GM23248 (cell line): ENCODE measurements around the gene LTF. TPM values are rescaled to one million over a fixed set of nuclear protein-coding genes. Genes with fewer than 3 reads are reported as not detected.

Experiments used
- DNase-seq: peaks from one replicate; pipeline ENCODE4 v3.0.0-alpha.2; 2015
- H2AFZ ChIP-seq: fragments of 200-600 bp; sonication (generic); 2 replicates; pipeline ENCODE4 v1.6.1; 2016; ENCODE audit warnings: antibody characterized with exemption
- H3F3A ChIP-seq: fragments of 200-600 bp; sonication (generic); 2 replicates; pipeline ENCODE4 v1.6.1; 2016; ENCODE audit warnings: mild to moderate bottlenecking, antibody characterized with exemption, mixed run types; ENCODE audit not compliant: insufficient read depth
- H3K27ac ChIP-seq: fragments of 200-600 bp; sonication (generic); 2 replicates; pipeline ENCODE4 v1.5.1; 2016; ENCODE audit warnings: mild to moderate bottlenecking
- H3K27me3 ChIP-seq: fragments of 200-600 bp; sonication (generic); replicated peaks from 2 replicates; pipeline ENCODE4 v1.6.1; 2016; ENCODE audit warnings: mild to moderate bottlenecking; ENCODE audit not compliant: insufficient read depth
- H3K36me3 ChIP-seq: fragments of 200-600 bp; sonication (generic); 2 replicates; pipeline ENCODE4 v1.6.1; 2016; ENCODE audit warnings: low read depth, mild to moderate bottlenecking
- H3K4me1 ChIP-seq: fragments of 200-600 bp; sonication (generic); 2 replicates; pipeline ENCODE4 v1.6.1; 2016; ENCODE audit warnings: mild to moderate bottlenecking; ENCODE audit not compliant: insufficient read depth
- H3K4me2 ChIP-seq: fragments of 200-600 bp; sonication (generic); one replicate; pipeline ENCODE4 v1.6.1; 2016; ENCODE audit warnings: mild to moderate bottlenecking; ENCODE audit not compliant: unreplicated experiment
- H3K4me3 ChIP-seq: fragments of 200-600 bp; sonication (generic); 2 replicates; pipeline ENCODE4 v1.5.1; 2016; ENCODE audit warnings: mild to moderate bottlenecking
- H3K79me2 ChIP-seq: fragments of 200-600 bp; sonication (generic); 2 replicates; pipeline ENCODE4 v1.6.1; 2016; ENCODE audit warnings: mild to moderate bottlenecking; ENCODE audit not compliant: insufficient read depth
- H3K9ac ChIP-seq: fragments of 200-600 bp; sonication (generic); 2 replicates; pipeline ENCODE4 v1.6.1; 2016; ENCODE audit warnings: mild to moderate bottlenecking
- H3K9me2 ChIP-seq: fragments of 200-600 bp; sonication (generic); 2 replicates; pipeline ENCODE4 v1.6.1; 2016; ENCODE audit warnings: mixed run types, mild to moderate bottlenecking, moderate library complexity; ENCODE audit not compliant: insufficient read depth
- H3K9me3 ChIP-seq: fragments of 200-600 bp; sonication (generic); one replicate; pipeline ENCODE4 v1.6.1; 2017; ENCODE audit warnings: low read depth
- H4K20me1 ChIP-seq: fragments of 200-600 bp; sonication (generic); 2 replicates; pipeline ENCODE4 v1.6.0; 2016; ENCODE audit not compliant: insufficient read depth
- EZH2 ChIP-seq: fragments of 200-600 bp; sonication (generic); IDR thresholded peaks from 2 replicates; pipeline ENCODE4 v1.6.1; 2018; ENCODE audit warnings: antibody characterized with exemption, mild to moderate bottlenecking; ENCODE audit not compliant: insufficient read depth, poor library complexity, severe bottlenecking
- EZH2phosphoT487 ChIP-seq: fragments of 200-600 bp; sonication (generic); IDR thresholded peaks from 2 replicates; pipeline ENCODE4 v1.6.1; 2018; ENCODE audit warnings: antibody characterized with exemption, moderate library complexity, mild to moderate bottlenecking, low read depth; ENCODE audit not compliant: insufficient read depth
- WGBS, 2 experiments: methylation state at CpG; one replicate each; pipeline ENCODE4 v1.1.6; 2015 to 2017; ENCODE audit warnings: low lambda C conversion rate in 2 of 2, low coverage in 1 of 2; ENCODE audit errors: missing lambda C conversion rate in 2 of 2; 5-methylcytosine and 5-hydroxymethylcytosine counted together
- in situ Hi-C: fragments of 300-500 bp; cut with MboI; formaldehyde crosslinking; loops from 2 replicates; pipeline ENCODE4 v1.15.0; 2020
- polyA plus RNA-seq: library from polyadenylated mRNA; unstranded; fragments of >200 nt; fragmentation: Nextera tagmentation; extraction: Ambion mirVana; gene quantifications from 2 replicates; pipeline ENCODE4 v1.2.1, GENCODE V29; 2016
- total RNA-seq: library from RNA; depleted of rRNA; stranded (reverse); fragments of >200 nt; shearing (Covaris generic); gene quantifications from 2 replicates; pipeline ENCODE4 v1.2.3, GENCODE V29; 2014

The LTF gene
- total and polyA plus RNA-seq, 2 experiments from 2014 or later: not detected

GRCh38 chr3:46409739-46410489, 54.8 kb downstream of the LTF start:
- no peak overlapping the region for H3K9ac ChIP-seq
- no peaks in the 10 kb centered on the region for H3K9me3 ChIP-seq
- no peak overlapping the region for H2AFZ ChIP-seq
- no peak for TF ChIP-seq EZH2
- TF ChIP-seq EZH2phosphoT487: no peak
- in situ Hi-C loops: no loop called here
- no peak for DNase-seq
- no peaks in the 10 kb centered on the region for H3K36me3 ChIP-seq
- no peaks in the 10 kb centered on the region for H4K20me1 ChIP-seq
- no peak overlapping the region for H3K27ac ChIP-seq
- no peaks in the 10 kb centered on the region for H3K79me2 ChIP-seq
- H3K4me3 ChIP-seq: no peak overlapping the region
- H3F3A ChIP-seq: no peaks in the 10 kb centered on the region
- peaks cover 20% of the 10 kb centered on the region for H3K27me3 ChIP-seq
- no peaks in the 10 kb centered on the region for H3K9me2 ChIP-seq
- WGBS, 2 experiments: 85 to 90% methylated on average over 9 of the region's 9 CpGs
- no peak overlapping the region for H3K4me2 ChIP-seq
- H3K4me1 ChIP-seq: peaks cover 15% of the 10 kb centered on the region

DNA sequence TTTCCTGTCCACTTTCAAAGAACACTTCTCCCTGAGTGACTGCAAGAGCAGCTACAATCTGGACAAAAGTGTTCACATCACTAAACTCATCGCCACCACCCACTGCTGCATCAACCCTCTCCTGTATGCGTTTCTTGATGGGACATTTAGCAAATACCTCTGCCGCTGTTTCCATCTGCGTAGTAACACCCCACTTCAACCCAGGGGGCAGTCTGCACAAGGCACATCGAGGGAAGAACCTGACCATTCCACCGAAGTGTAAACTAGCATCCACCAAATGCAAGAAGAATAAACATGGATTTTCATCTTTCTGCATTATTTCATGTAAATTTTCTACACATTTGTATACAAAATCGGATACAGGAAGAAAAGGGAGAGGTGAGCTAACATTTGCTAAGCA, 55.9 kb downstream of the LTF start:
- Histone ChIP-seq H3K4me1 (peaks cover 15% of the 10 kb centered on the region), H3K9me3 (no peaks in the 10 kb centered on the region), H3K79me2 (no peaks in the 10 kb centered on the region), H3K27ac (no peak overlapping the region), H3K36me3 (no peaks in the 10 kb centered on the region), H3K4me3 (no peak overlapping the region), H3K9ac (no peak overlapping the region), H3F3A (no peaks in the 10 kb centered on the region), H3K4me2 (no peak overlapping the region), H4K20me1 (no peaks in the 10 kb centered on the region), H3K9me2 (no peaks in the 10 kb centered on the region), H3K27me3 (peaks cover 27% of the 10 kb centered on the region), H2AFZ (no peak overlapping the region)
- TF ChIP-seq EZH2phosphoT487 (no peak), EZH2 (no peak)
- in situ Hi-C loops: no loop called here
- WGBS, 2 experiments: 93 to 94% methylated on average over 7 of the region's 7 CpGs
- DNase-seq: no peak

GRCh38 chr3:46407970-46408369, 56.7 kb downstream of the LTF start:
- Histone ChIP-seq H3K9ac (peak overlapping the region; percentile 36; the same call in 1 of the 2 replicates), H3K4me1 (peaks cover 15% of the 10 kb centered on the region), H3K4me3 (0 out of 2 replicates have a peak overlapping the region, but pooled peaks have one; percentile 41), H3K27me3 (peaks cover 33% of the 10 kb centered on the region), H3K9me2 (no peaks in the 10 kb centered on the region), H3K79me2 (no peaks in the 10 kb centered on the region), H3K4me2 (peak overlapping the region; percentile 40), H3K9me3 (no peaks in the 10 kb centered on the region), H3F3A (no peaks in the 10 kb centered on the region), H3K36me3 (no peaks in the 10 kb centered on the region), H2AFZ (peak overlapping the region; percentile 21), H4K20me1 (no peaks in the 10 kb centered on the region), H3K27ac (no peak overlapping the region)
- in situ Hi-C loops: no loop called here
- peak; percentile 48 for DNase-seq
- TF ChIP-seq EZH2phosphoT487: no peak
- no peak for TF ChIP-seq EZH2
- WGBS, 2 experiments: 19 to 22% methylated on average over 7 of the region's 7 CpGs

- WGBS, 2 experiments: 49 to 56% methylated on average over 20 of the region's 20 CpGs
- Histone ChIP-seq H3K36me3 (no peaks in the 10 kb centered on the region), H2AFZ (peak within 1 kb of the TSS; percentile 78), H3K27ac (no peak within 1 kb of the TSS), H3K4me3 (peak within 1 kb of the TSS; percentile 41), H3K9me3 (no peaks in the 10 kb centered on the region), H3K79me2 (no peaks in the 10 kb centered on the region), H3K4me1 (peaks cover 15% of the 10 kb centered on the region), H4K20me1 (no peaks in the 10 kb centered on the region), H3F3A (no peaks in the 10 kb centered on the region), H3K9ac (peak within 1 kb of the TSS; percentile 36; the same call in 1 of the 2 replicates), H3K27me3 (peaks cover 34% of the 10 kb centered on the region; the same call in 1 of the 2 replicates), H3K9me2 (no peaks in the 10 kb centered on the region), H3K4me2 (peak within 1 kb of the TSS; percentile 40)
- in situ Hi-C loops: no loop called here
- TF ChIP-seq EZH2phosphoT487: no peak
- no peak for TF ChIP-seq EZH2
- peak; percentile 66 for DNase-seq
These were observed 57.7 kb downstream of the LTF start, which contains the start of the genes CCR5AS and CCRL2 for GRCh38 chr3:46406788-46407611. TSS of gene CCR5AS (minus strand) at chr3:46407066. TSS of gene CCRL2 (plus strand) at chr3:46407259. CDS start at chr3:46408080, 821 bp downstream.
